Smooth muscle cell (in vitro differentiated cells): ENCODE results near the gene TMEM14A. TPM values are rescaled to one million over a fixed set of nuclear protein-coding genes. Genes with fewer than 3 reads are reported as not detected.
A peak's percentile ranks its signal among the peaks of the same experiment; 100 is the strongest.

ENCODE experiments used
- DNase-seq: peaks from one replicate; lab custom pipeline; 2025; ENCODE audit not compliant: unreplicated experiment; lab: John Stamatoyannopoulos, UW
- H2AFZ ChIP-seq: fragments of 200-600 bp; sonication (generic); 2 replicates; pipeline ENCODE4 v1.6.0; 2016; ENCODE audit warnings: antibody characterized with exemption, low read depth, mild to moderate bottlenecking
- H3F3A ChIP-seq: fragments of 200-600 bp; sonication (generic); 2 replicates; pipeline ENCODE4 v1.6.0; 2017; ENCODE audit warnings: antibody characterized with exemption, low read depth
- H3K27ac ChIP-seq: fragments of 200-600 bp; sonication (generic); 2 replicates; pipeline ENCODE4 v1.5.1; 2016; ENCODE audit warnings: low read depth, mild to moderate bottlenecking
- H3K27me3 ChIP-seq: fragments of 200-600 bp; sonication (generic); 2 replicates; pipeline ENCODE4 v1.6.1; 2016; ENCODE audit warnings: low read depth, mild to moderate bottlenecking
- H3K36me3 ChIP-seq: fragments of 200-600 bp; sonication (generic); 2 replicates; pipeline ENCODE4 v1.5.1; 2016; ENCODE audit warnings: low read depth
- H3K4me1 ChIP-seq: fragments of 200-600 bp; sonication (generic); 2 replicates; pipeline ENCODE4 v1.5.1; 2016; ENCODE audit warnings: low read depth
- H3K4me2 ChIP-seq: fragments of 200-600 bp; sonication (generic); 2 replicates; pipeline ENCODE4 v1.6.0; 2016; ENCODE audit warnings: mild to moderate bottlenecking
- H3K4me3 ChIP-seq: fragments of 200-600 bp; sonication (generic); 2 replicates; pipeline ENCODE4 v1.5.1; 2016; ENCODE audit warnings: mild to moderate bottlenecking
- H3K79me2 ChIP-seq: fragments of 200-600 bp; sonication (generic); 2 replicates; pipeline ENCODE4 v1.6.0; 2016; ENCODE audit warnings: low read depth, mild to moderate bottlenecking
- H3K9ac ChIP-seq: fragments of 200-600 bp; sonication (generic); 2 replicates; pipeline ENCODE4 v1.6.0; 2016; ENCODE audit warnings: low read depth
- H3K9me3 ChIP-seq: fragments of 200-600 bp; sonication (generic); replicated peaks from 2 replicates; pipeline ENCODE4 v1.5.1; 2016; ENCODE audit warnings: low read depth
- H4K20me1 ChIP-seq: fragments of 200-600 bp; sonication (generic); 2 replicates; pipeline ENCODE4 v1.6.0; 2016; ENCODE audit warnings: low read depth
- CTCF ChIP-seq: fragments of 200-600 bp; sonication (generic); IDR thresholded peaks from 2 replicates; pipeline ENCODE4 v1.5.1; 2017; ENCODE audit warnings: borderline replicate concordance, mild to moderate bottlenecking, antibody characterized with exemption; ENCODE audit not compliant: insufficient read depth, poor library complexity, severe bottlenecking
- WGBS: methylation state at CpG from one replicate; pipeline ENCODE4 v1.1.7; 2016; ENCODE audit warnings: low lambda C conversion rate; 5-methylcytosine and 5-hydroxymethylcytosine counted together
- polyA plus RNA-seq: library from polyadenylated mRNA; unstranded; fragments of >200 nt; fragmentation: Nextera tagmentation; extraction: Ambion mirVana; gene quantifications from 2 replicates; pipeline ENCODE4 v1.2.1, GENCODE V29; 2016
- total RNA-seq: library from RNA; depleted of rRNA; stranded (reverse); fragments of >200 nt; gene quantifications from 2 replicates; pipeline ENCODE4 v1.2.3, GENCODE V29; 2014

Gene TMEM14A
- total and polyA plus RNA-seq, 2 experiments from 2014 or later: 68.7 to 77.7 TPM

GRCh38 chr6:52641826-52642225 lies 29.1 kb upstream of the TMEM14A start:
- no peaks in the 10 kb centered on the region for H4K20me1 ChIP-seq
- peak overlapping the region; percentile 53 for H2AFZ ChIP-seq
- no peak overlapping the region for H3K4me3 ChIP-seq
- H3K4me2 ChIP-seq: peak overlapping the region; percentile 5
- H3K27ac ChIP-seq: no peak overlapping the region
- no peak overlapping the region for H3K9ac ChIP-seq
- no peaks in the 10 kb centered on the region for H3K79me2 ChIP-seq
- H3F3A ChIP-seq: peaks cover 4% of the 10 kb centered on the region
- H3K4me1 ChIP-seq: peaks cover 20% of the 10 kb centered on the region
- H3K36me3 ChIP-seq: no peaks in the 10 kb centered on the region
- no peaks in the 10 kb centered on the region for H3K27me3 ChIP-seq
- H3K9me3 ChIP-seq: no peaks in the 10 kb centered on the region
- DNase-seq: no peak
- WGBS: 40% methylated on average over 3 of the region's 3 CpGs
- TF ChIP-seq CTCF: no peak

- H3K9ac ChIP-seq: no peak overlapping the region
- H3K4me3 ChIP-seq: no peak overlapping the region
- 36% methylated on average over 2 of the region's 2 CpGs for WGBS
- DNase-seq: no peak
- TF ChIP-seq CTCF: no peak
- no peaks in the 10 kb centered on the region for H3K27me3 ChIP-seq
- H3F3A ChIP-seq: peaks cover 4% of the 10 kb centered on the region
- no peak overlapping the region for H3K27ac ChIP-seq
- no peaks in the 10 kb centered on the region for H3K79me2 ChIP-seq
- no peaks in the 10 kb centered on the region for H4K20me1 ChIP-seq
- H3K4me1 ChIP-seq: peaks cover 20% of the 10 kb centered on the region
- H2AFZ ChIP-seq: no peak overlapping the region
- no peak overlapping the region for H3K4me2 ChIP-seq
- H3K9me3 ChIP-seq: no peaks in the 10 kb centered on the region
- H3K36me3 ChIP-seq: no peaks in the 10 kb centered on the region
Measured at GRCh38 chr6:52642368-52642767, 28.5 kb upstream of the TMEM14A start.

- no peak overlapping the region for H3K27ac ChIP-seq
- TF ChIP-seq CTCF: no peak
- H3K4me2 ChIP-seq: no peak overlapping the region
- no peaks in the 10 kb centered on the region for H3K79me2 ChIP-seq
- no peaks in the 10 kb centered on the region for H4K20me1 ChIP-seq
- H3K4me3 ChIP-seq: no peak overlapping the region
- no peaks in the 10 kb centered on the region for H3K27me3 ChIP-seq
- 74% methylated on average over 3 of the region's 3 CpGs for WGBS
- no peak for DNase-seq
- H2AFZ ChIP-seq: no peak overlapping the region
- no peaks in the 10 kb centered on the region for H3K36me3 ChIP-seq
- H3K9ac ChIP-seq: no peak overlapping the region
- peaks cover 20% of the 10 kb centered on the region for H3K4me1 ChIP-seq
- no peaks in the 10 kb centered on the region for H3K9me3 ChIP-seq
- H3F3A ChIP-seq: peaks cover 4% of the 10 kb centered on the region
Measured at GRCh38 chr6:52643158-52643557, 27.8 kb upstream of the TMEM14A start.

GRCh38 chr6:52644253-52644652 lies 26.7 kb upstream of the TMEM14A start:
- no peaks in the 10 kb centered on the region for H4K20me1 ChIP-seq
- no peak for DNase-seq
- H3F3A ChIP-seq: peaks cover 7% of the 10 kb centered on the region
- H3K79me2 ChIP-seq: no peaks in the 10 kb centered on the region
- H3K36me3 ChIP-seq: no peaks in the 10 kb centered on the region
- WGBS: 75% methylated on average over 4 of the region's 4 CpGs
- H2AFZ ChIP-seq: no peak overlapping the region
- H3K27ac ChIP-seq: no peak overlapping the region
- no peaks in the 10 kb centered on the region for H3K9me3 ChIP-seq
- no peaks in the 10 kb centered on the region for H3K27me3 ChIP-seq
- no peak for TF ChIP-seq CTCF
- H3K4me2 ChIP-seq: no peak overlapping the region
- no peak overlapping the region for H3K9ac ChIP-seq
- peaks cover 31% of the 10 kb centered on the region for H3K4me1 ChIP-seq
- no peak overlapping the region for H3K4me3 ChIP-seq
